Measurements from ENCODE around the gene DCLK2.

DNA sequence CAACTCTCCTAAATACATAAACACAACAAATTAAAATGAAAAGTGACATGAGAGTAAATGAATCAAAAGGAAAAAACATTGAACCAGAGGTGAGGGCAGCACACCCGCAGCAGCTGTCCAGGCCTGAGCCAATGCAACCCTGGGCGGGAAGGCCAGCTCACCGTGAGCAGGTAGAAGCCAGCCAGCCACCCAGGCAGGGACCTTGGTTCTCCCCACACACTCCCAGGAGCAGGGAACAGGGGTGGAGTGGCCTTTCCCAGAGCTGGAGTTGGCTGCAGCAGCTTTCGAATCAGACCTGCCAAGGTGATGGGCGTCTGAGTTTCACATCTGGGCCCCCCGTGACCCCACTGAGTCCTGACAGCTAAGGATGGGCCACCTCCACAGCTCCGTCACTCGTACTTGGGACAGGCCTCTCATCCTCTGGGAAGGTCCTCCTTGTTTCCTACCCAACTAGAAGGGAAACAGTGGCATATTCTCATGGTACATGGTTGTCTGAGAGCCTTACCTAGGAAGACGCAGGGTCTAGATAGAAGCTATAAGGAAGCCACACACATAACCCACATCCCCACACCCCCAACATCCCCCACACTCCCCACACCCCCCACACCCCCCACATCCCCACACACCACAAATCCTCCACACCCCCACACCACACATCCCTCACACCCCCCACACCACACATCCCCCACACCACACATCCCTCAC, 172.2 kb downstream of the DCLK2 start:
- TF ChIP-seq, protein P1, sequence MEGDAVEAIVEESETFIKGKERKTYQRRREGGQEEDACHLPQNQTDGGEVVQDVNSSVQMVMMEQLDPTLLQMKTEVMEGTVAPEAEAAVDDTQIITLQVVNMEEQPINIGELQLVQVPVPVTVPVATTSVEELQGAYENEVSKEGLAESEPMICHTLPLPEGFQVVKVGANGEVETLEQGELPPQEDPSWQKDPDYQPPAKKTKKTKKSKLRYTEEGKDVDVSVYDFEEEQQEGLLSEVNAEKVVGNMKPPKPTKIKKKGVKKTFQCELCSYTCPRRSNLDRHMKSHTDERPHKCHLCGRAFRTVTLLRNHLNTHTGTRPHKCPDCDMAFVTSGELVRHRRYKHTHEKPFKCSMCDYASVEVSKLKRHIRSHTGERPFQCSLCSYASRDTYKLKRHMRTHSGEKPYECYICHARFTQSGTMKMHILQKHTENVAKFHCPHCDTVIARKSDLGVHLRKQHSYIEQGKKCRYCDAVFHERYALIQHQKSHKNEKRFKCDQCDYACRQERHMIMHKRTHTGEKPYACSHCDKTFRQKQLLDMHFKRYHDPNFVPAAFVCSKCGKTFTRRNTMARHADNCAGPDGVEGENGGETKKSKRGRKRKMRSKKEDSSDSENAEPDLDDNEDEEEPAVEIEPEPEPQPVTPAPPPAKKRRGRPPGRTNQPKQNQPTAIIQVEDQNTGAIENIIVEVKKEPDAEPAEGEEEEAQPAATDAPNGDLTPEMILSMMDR (IDR thresholded peaks at IDR 0.05; ENCODE audit: poor library complexity, severe bottlenecking) = no peak
- TF ChIP-seq POLR2AphosphoS5 (IDR thresholded peaks at IDR 0.05) (no peak), EP300 (conservative IDR thresholded peaks at IDR 0.05; ENCODE audit: poor library complexity, severe bottlenecking) (no peak)
- TF ChIP-seq, protein P2, sequence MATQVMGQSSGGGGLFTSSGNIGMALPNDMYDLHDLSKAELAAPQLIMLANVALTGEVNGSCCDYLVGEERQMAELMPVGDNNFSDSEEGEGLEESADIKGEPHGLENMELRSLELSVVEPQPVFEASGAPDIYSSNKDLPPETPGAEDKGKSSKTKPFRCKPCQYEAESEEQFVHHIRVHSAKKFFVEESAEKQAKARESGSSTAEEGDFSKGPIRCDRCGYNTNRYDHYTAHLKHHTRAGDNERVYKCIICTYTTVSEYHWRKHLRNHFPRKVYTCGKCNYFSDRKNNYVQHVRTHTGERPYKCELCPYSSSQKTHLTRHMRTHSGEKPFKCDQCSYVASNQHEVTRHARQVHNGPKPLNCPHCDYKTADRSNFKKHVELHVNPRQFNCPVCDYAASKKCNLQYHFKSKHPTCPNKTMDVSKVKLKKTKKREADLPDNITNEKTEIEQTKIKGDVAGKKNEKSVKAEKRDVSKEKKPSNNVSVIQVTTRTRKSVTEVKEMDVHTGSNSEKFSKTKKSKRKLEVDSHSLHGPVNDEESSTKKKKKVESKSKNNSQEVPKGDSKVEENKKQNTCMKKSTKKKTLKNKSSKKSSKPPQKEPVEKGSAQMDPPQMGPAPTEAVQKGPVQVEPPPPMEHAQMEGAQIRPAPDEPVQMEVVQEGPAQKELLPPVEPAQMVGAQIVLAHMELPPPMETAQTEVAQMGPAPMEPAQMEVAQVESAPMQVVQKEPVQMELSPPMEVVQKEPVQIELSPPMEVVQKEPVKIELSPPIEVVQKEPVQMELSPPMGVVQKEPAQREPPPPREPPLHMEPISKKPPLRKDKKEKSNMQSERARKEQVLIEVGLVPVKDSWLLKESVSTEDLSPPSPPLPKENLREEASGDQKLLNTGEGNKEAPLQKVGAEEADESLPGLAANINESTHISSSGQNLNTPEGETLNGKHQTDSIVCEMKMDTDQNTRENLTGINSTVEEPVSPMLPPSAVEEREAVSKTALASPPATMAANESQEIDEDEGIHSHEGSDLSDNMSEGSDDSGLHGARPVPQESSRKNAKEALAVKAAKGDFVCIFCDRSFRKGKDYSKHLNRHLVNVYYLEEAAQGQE (IDR thresholded peaks at IDR 0.05; ENCODE audit: borderline replicate concordance) = no peak
